OCI-LY7 (cell line): ENCODE measurements around the gene RMI2. TPM values are rescaled to one million over a fixed set of nuclear protein-coding genes. Genes with fewer than 3 reads are reported as not detected.
"Not testable (repeated sequence)": the region's sequence is repeated elsewhere in the genome, so short reads cannot be mapped to it uniquely, and the experiment has no call there.

Source experiments
- BruUV-seq: library from RNA; stranded (reverse); fragments of 400-500 nt; replicated peaks from 2 replicates; lab custom pipeline; 2021; lab: Mats Ljungman, UMichigan
- CTCF ChIA-PET: fragments of 300-600 bp; sonication (Branson Sonifier 250); formaldehyde crosslinking; loops from one replicate; lab custom pipeline; 2022; ENCODE audit warnings: antibody characterized with exemption; ENCODE audit not compliant: unreplicated experiment; lab: Charles Lee
- POLR2A ChIA-PET: fragments of 300-600 bp; sonication (Branson Sonifier 250); formaldehyde crosslinking; loops from one replicate; lab custom pipeline; 2022; ENCODE audit warnings: antibody characterized with exemption; lab: Charles Lee
- DNase-seq: peaks from one replicate; pipeline ENCODE4 v3.0.0-alpha.2; 2015; ENCODE audit warnings: low spot score
- H2AFZ ChIP-seq: fragments of 200-600 bp; sonication (generic), shearing (Covaris generic); 2 replicates; pipeline ENCODE4 v1.6.1; 2014; ENCODE audit warnings: mild to moderate bottlenecking, antibody characterized with exemption, low read length, moderate library complexity
- H3K27ac ChIP-seq: fragments of 200-600 bp; sonication (generic); 2 replicates; pipeline ENCODE4 v1.5.1; 2014; ENCODE audit warnings: mixed run types, low read depth, mild to moderate bottlenecking, moderate library complexity, low read length, inconsistent platforms; ENCODE audit not compliant: poor library complexity, severe bottlenecking
- H3K36me3 ChIP-seq: fragments of 200-600 bp; sonication (generic); 2 replicates; pipeline ENCODE4 v1.6.1; 2014; ENCODE audit warnings: mild to moderate bottlenecking, antibody characterized with exemption, low read length, moderate library complexity, mixed read lengths; ENCODE audit not compliant: insufficient read depth
- H3K4me1 ChIP-seq: fragments of 200-600 bp; sonication (generic); 2 replicates; pipeline ENCODE4 v1.5.1; 2014; ENCODE audit warnings: mild to moderate bottlenecking, low read length; ENCODE audit not compliant: insufficient read depth, poor library complexity, severe bottlenecking
- H3K4me2 ChIP-seq: fragments of 200-600 bp; sonication (generic); 2 replicates; pipeline ENCODE4 v1.6.1; 2014; ENCODE audit warnings: mild to moderate bottlenecking, low read length
- H3K4me3 ChIP-seq: fragments of 200-600 bp; sonication (generic); 2 replicates; pipeline ENCODE4 v1.5.1; 2014; ENCODE audit warnings: mild to moderate bottlenecking, low read depth, low read length; ENCODE audit not compliant: poor library complexity, severe bottlenecking
- H3K79me2 ChIP-seq: fragments of 200-600 bp; sonication (generic); 2 replicates; pipeline ENCODE4 v1.6.1; 2016; ENCODE audit warnings: low read depth, mild to moderate bottlenecking, low read length, moderate library complexity, mixed read lengths; ENCODE audit not compliant: insufficient read depth
- H3K9me2 ChIP-seq: fragments of 200-600 bp; sonication (generic); 2 replicates; pipeline ENCODE4 v1.6.1; 2016; ENCODE audit warnings: mild to moderate bottlenecking, low read length, mixed read lengths; ENCODE audit not compliant: insufficient read depth
- H3K9me3 ChIP-seq: fragments of 200-600 bp; sonication (generic); 2 replicates; pipeline ENCODE4 v1.6.1; 2014; ENCODE audit warnings: mild to moderate bottlenecking, mixed run types, low read length, mixed read lengths
- H4K20me1 ChIP-seq: fragments of 200-600 bp; sonication (generic); 2 replicates; pipeline ENCODE4 v1.6.1; 2014; ENCODE audit warnings: mild to moderate bottlenecking, antibody characterized with exemption, low read length, moderate library complexity, mixed read lengths; ENCODE audit not compliant: insufficient read depth
- CTCF ChIP-seq: fragments of 200-600 bp; sonication (generic); conservative IDR thresholded peaks from 2 replicates; pipeline ENCODE4 v1.5.1; 2014; ENCODE audit warnings: mild to moderate bottlenecking, antibody characterized with exemption, low read length, moderate library complexity, mixed read lengths
- EZH2phosphoT487 ChIP-seq: fragments of 200-600 bp; sonication (generic); IDR thresholded peaks from 2 replicates; pipeline ENCODE4 v1.6.1; 2018; ENCODE audit warnings: low read depth, borderline replicate concordance, mild to moderate bottlenecking, mixed run types, antibody characterized with exemption, low read length, moderate library complexity, mixed read lengths
- intact Hi-C: fragments of 100-400 bp; cut with micrococcal nuclease; formaldehyde crosslinking; loops from one replicate; pipeline ENCODE4 v1.10.0; 2022; ENCODE audit not compliant: unreplicated experiment
- total RNA-seq, 2 experiments: library from RNA; depleted of rRNA in 1 of 2; stranded (reverse); fragments of >200 nt in 1 of 2; shearing (Covaris generic) in 1 of 2; gene quantifications; 2 replicates each; pipeline ENCODE4 v1.2.3, GENCODE V29; 2014 to 2022

RMI2 gene
- total RNA-seq, 2 experiments from 2014 or later = 84.5 to 126 TPM

GRCh38 chr16:11374255-11374654 is 29.0 kb downstream of the RMI2 start:
- no peaks in the 10 kb centered on the region for H3K36me3 ChIP-seq
- H3K9me2 ChIP-seq = no peaks in the 10 kb centered on the region
- peaks cover 37% of the 10 kb centered on the region for H3K4me1 ChIP-seq
- H3K4me3 ChIP-seq = no peak overlapping the region
- TF ChIP-seq CTCF (no peak), EZH2phosphoT487 (no peak)
- H2AFZ ChIP-seq = no peak overlapping the region
- no peak overlapping the region for H3K4me2 ChIP-seq
- H4K20me1 ChIP-seq = no peaks in the 10 kb centered on the region
- H3K79me2 ChIP-seq = no peaks in the 10 kb centered on the region
- no peaks in the 10 kb centered on the region for H3K9me3 ChIP-seq
- ChIA-PET POLR2A (no interaction called here), CTCF (no interaction called here)
- no peak overlapping the region for H3K27ac ChIP-seq
- intact Hi-C loops = loop anchor here (5.0 kb wide), 2 partner anchors 282 to 402 kb away; no protein-coding TSS in a partner anchor
- no TSS peak for BruUV-seq
- no peak for DNase-seq

- Histone ChIP-seq H3K9me2 (no peaks in the 10 kb centered on the region), H3K4me1 (peaks cover 12% of the 10 kb centered on the region), H3K9me3 (no peaks in the 10 kb centered on the region), H2AFZ (no peak overlapping the region), H3K27ac (no peak overlapping the region), H3K4me2 (no peak overlapping the region), H4K20me1 (no peaks in the 10 kb centered on the region), H3K36me3 (no peaks in the 10 kb centered on the region), H3K4me3 (no peak overlapping the region), H3K79me2 (no peaks in the 10 kb centered on the region)
- BruUV-seq = no TSS peak
- ChIA-PET POLR2A (interaction anchor here (0.6 to 1.2 kb wide), 2 partner anchors 10 to 512 kb away, joined by 3 to 5 read pairs; no protein-coding TSS in a partner anchor), CTCF (no interaction called here)
- DNase-seq = no peak
- intact Hi-C loops = no loop called here
- TF ChIP-seq CTCF (no peak), EZH2phosphoT487 (no peak)
Measured at GRCh38 chr16:11377154-11377553, 31.9 kb downstream of the RMI2 start.

- H3K4me1 ChIP-seq, H3K4me3 ChIP-seq, H3K36me3 ChIP-seq, CTCF ChIA-PET, intact Hi-C loops, H3K27ac ChIP-seq, H3K9me3 ChIP-seq, DNase-seq, H4K20me1 ChIP-seq, H3K79me2 ChIP-seq, H3K9me2 ChIP-seq, BruUV-seq: not testable (repeated sequence)
- POLR2A ChIA-PET = interaction anchor here (0.6 to 0.9 kb wide), 2 partner anchors 9 to 641 kb away, joined by 3 read pairs; no protein-coding TSS in a partner anchor
- H2AFZ ChIP-seq = peak overlapping the region; percentile 44; the same call in 1 of the 2 replicates
- H3K4me2 ChIP-seq = peak overlapping the region; percentile 23; the same call in 1 of the 2 replicates
Measured at GRCh38 chr16:11378951-11379350, 33.7 kb downstream of the RMI2 start.
